K562 (cell line): ENCODE results near the gene PPP1R13L. TPM values are rescaled to one million over a fixed set of nuclear protein-coding genes. Genes with fewer than 3 reads are reported as not detected.
A peak's percentile ranks its signal among the peaks of the same experiment; 100 is the strongest.

Source experiments
- ATF1 ChIP-seq, 2 experiments: fragments of 450-650 bp in 1 of 2; IDR thresholded peaks; 2 replicates each; pipeline ENCODE4 v1.6.1; 2016; ENCODE audit warnings: missing compliant biosample characterization in 1 of 2, missing genetic modification characterization in 1 of 2
- FOXP4 ChIP-seq: sonication (generic); formaldehyde crosslinking; IDR thresholded peaks from 2 replicates; pipeline ENCODE4 v1.8.0; 2022; ENCODE audit warnings: mild to moderate bottlenecking, missing genetic modification reagents, borderline replicate concordance
- HNRNPL ChIP-seq: fragments of 200-400 bp; formaldehyde crosslinking; IDR thresholded peaks from 2 replicates; pipeline ENCODE4 v1.6.1; 2017; ENCODE audit warnings: low read depth, mild to moderate bottlenecking, low read length
- IFI16 ChIP-seq: fragments of 250-450 bp; sonication (Bioruptor Pico); IDR thresholded peaks from 2 replicates; pipeline ENCODE4 v2.1.2; 2022; ENCODE audit warnings: mild to moderate bottlenecking, inconsistent platforms
- MAFF ChIP-seq: IDR thresholded peaks from 2 replicates; pipeline ENCODE4 v1.6.1; 2012; ENCODE audit warnings: low read length, improper control_type of control experiment
- MYBL2 ChIP-seq, 2 experiments: fragments of 450-650 bp in 1 of 2; sonication (generic) in 1 of 2; formaldehyde crosslinking in 1 of 2; IDR thresholded peaks; 2 replicates each; pipeline versions ENCODE4 v1.6.1 to v1.8.1; 2017 to 2022; ENCODE audit warnings: borderline replicate concordance in 1 of 2, inconsistent platforms in 1 of 2, low read depth in 1 of 2, mild to moderate bottlenecking in 1 of 2, missing genetic modification reagents in 1 of 2, moderate library complexity in 1 of 2
- NCOA6 ChIP-seq: fragments of 450-650 bp; IDR thresholded peaks from 2 replicates; pipeline ENCODE4 v1.6.1; 2017; ENCODE audit warnings: mild to moderate bottlenecking
- NFIC ChIP-seq: fragments of 450-650 bp; IDR thresholded peaks from 2 replicates; pipeline ENCODE4 v1.6.1; 2017; ENCODE audit warnings: mild to moderate bottlenecking, inconsistent platforms
- PPARD ChIP-seq: fragments of 250-450 bp; sonication (Bioruptor Pico); IDR thresholded peaks from 2 replicates; pipeline ENCODE4 v1.8.0; 2022; ENCODE audit warnings: inconsistent platforms, mild to moderate bottlenecking, moderate library complexity
- RBBP5 ChIP-seq: fragments of 200-600 bp; sonication (generic); IDR thresholded peaks from 2 replicates; pipeline ENCODE4 v1.6.1; 2012; ENCODE audit warnings: borderline replicate concordance, mild to moderate bottlenecking, low read length, control low read depth, inconsistent platforms; ENCODE audit not compliant: insufficient read depth, poor library complexity, severe bottlenecking
- SMARCA4 ChIP-seq: fragments of 450-650 bp; IDR thresholded peaks from 2 replicates; pipeline ENCODE4 v1.6.1; 2016
- SP2 ChIP-seq: IDR thresholded peaks from 2 replicates; pipeline ENCODE4 v1.6.1; 2011; ENCODE audit warnings: mild to moderate bottlenecking, low read depth, low read length, moderate library complexity; ENCODE audit not compliant: poor library complexity, severe bottlenecking; ENCODE audit errors: extremely low read depth
- TCF3 ChIP-seq: sonication (generic); formaldehyde crosslinking; IDR thresholded peaks from 2 replicates; pipeline ENCODE4 v1.4.0; 2020; ENCODE audit warnings: mild to moderate bottlenecking, missing genetic modification reagents
- ZFP91 ChIP-seq: sonication (generic); formaldehyde crosslinking; IDR thresholded peaks from 2 replicates; pipeline ENCODE4 v1.8.0; 2022; ENCODE audit warnings: mild to moderate bottlenecking, missing genetic modification reagents
- ZNF24 ChIP-seq: fragments of 450-650 bp; IDR thresholded peaks from 2 replicates; pipeline ENCODE4 v1.6.1; 2016
- ZNF277 ChIP-seq: fragments of 250-450 bp; sonication (Bioruptor Pico); IDR thresholded peaks from 2 replicates; pipeline ENCODE4 v1.8.0; 2022; ENCODE audit warnings: inconsistent platforms, mild to moderate bottlenecking, moderate library complexity, borderline replicate concordance
- ZNF3 ChIP-seq: fragments of 250-450 bp; sonication (Bioruptor Pico); IDR thresholded peaks from 2 replicates; pipeline ENCODE4 v1.5.0; 2021; ENCODE audit warnings: mild to moderate bottlenecking, moderate library complexity
- ZNF639 ChIP-seq, 2 experiments: fragments of 200-800 bp in 1 of 2; sonication (Bioruptor generic) in 1 of 2; sonication (generic) in 1 of 2; formaldehyde crosslinking in 1 of 2; IDR thresholded peaks in 1 of 2; conservative IDR thresholded peaks in 1 of 2; 2 replicates each; pipeline versions ENCODE4 v1.5.0 to v1.6.1; 2016 to 2020; ENCODE audit warnings: missing compliant biosample characterization in 1 of 2, missing genetic modification characterization in 1 of 2, missing genetic modification reagents in 1 of 2
- ZNF778 ChIP-seq: fragments of 450-650 bp; formaldehyde crosslinking; IDR thresholded peaks from 2 replicates; pipeline ENCODE4 v1.4.0; 2020; ENCODE audit warnings: mild to moderate bottlenecking, moderate library complexity
- polyA plus RNA-seq, 8 experiments: library from polyadenylated mRNA; depleted of rRNA in 4 of 8; stranded (reverse) in 5 of 8; unstranded in 3 of 8; fragments of >200 nt; fragmentation: Nextera tagmentation in 2 of 8; fragmentation: Illumina TruSeq in 1 of 8; extraction: Ambion mirVana in 2 of 8; extraction: Trizol in 1 of 8; gene quantifications; 2 replicates each; pipeline versions ENCODE4 v1.2.1 to v1.2.3, GENCODE V29; 2011 to 2014; ENCODE audit warnings: inconsistent platforms in 1 of 8, missing spikeins in 1 of 8
- total RNA-seq, 7 experiments: library from RNA; depleted of rRNA in 6 of 7; stranded (reverse); fragments of >200 nt in 6 of 7; fragmentation: Illumina TruSeq in 2 of 7; extraction: Trizol in 2 of 7; gene quantifications; 2 replicates each; pipeline versions ENCODE4 v1.2.1 to v1.2.3, GENCODE V29; 2011 to 2021; ENCODE audit warnings: low replicate concordance in 1 of 7

The PPP1R13L gene
- total and polyA plus RNA-seq, 9 of the 15 experiments (the other 6 are each of a cell fraction or from before 2014, with no cell fraction given), result 0.32 to 6.7 (median 2.0) TPM

GRCh38 chr19:45444318-45445041 is 39.6 kb upstream of the PPP1R13L start (continued):
- no peak for TF ChIP-seq ATF1 (CRISPR knock-in tag; IDR thresholded peaks at IDR 0.05)
- peak; percentile 2; the same call in 1 of the 2 replicates for TF ChIP-seq ATF1 (tag; IDR thresholded peaks at IDR 0.05)
- TF ChIP-seq TCF3 (CRISPR knock-in tag), result no peak
- no peak for TF ChIP-seq ZNF3
- no peak for TF ChIP-seq ZFP91 (CRISPR knock-in tag)
- TF ChIP-seq FOXP4, result no peak
- TF ChIP-seq NFIC, result no peak
- no peak for TF ChIP-seq ZNF277 (CRISPR knock-in tag)
- no peak for TF ChIP-seq MYBL2 (IDR thresholded peaks at IDR 0.05; ENCODE audit: low read depth)
- TF ChIP-seq MYBL2 (CRISPR knock-in tag; IDR thresholded peaks at IDR 0.05; ENCODE audit: borderline replicate concordance), result no peak
- TF ChIP-seq RBBP5, result peak; percentile 54
- TF ChIP-seq NCOA6, result no peak
- no peak for TF ChIP-seq IFI16
- no peak for TF ChIP-seq SP2
- peak; percentile 40; the same call in 1 of the 2 replicates for TF ChIP-seq ZNF24
- TF ChIP-seq HNRNPL, result no peak
- TF ChIP-seq SMARCA4, result no peak
- TF ChIP-seq ZNF639 (CRISPR knock-in tag; conservative IDR thresholded peaks at IDR 0.05 in 1 of 2, IDR thresholded peaks at IDR 0.05 in 1 of 2), result no peak
- no peak for TF ChIP-seq MAFF
- no peak for TF ChIP-seq ZNF778 (CRISPR knock-in tag)
- no peak for TF ChIP-seq PPARD (CRISPR knock-in tag)
